ENCODE results near the gene WASHC1. TPM values are rescaled to one million over a fixed set of nuclear protein-coding genes. Genes with fewer than 3 reads are reported as not detected.
A peak's percentile ranks its signal among the peaks of the same experiment; 100 is the strongest.
"Not testable (repeated sequence)": the region's sequence is repeated elsewhere in the genome, so short reads cannot be mapped to it uniquely, and the experiment has no call there.

Gene WASHC1, protein sequence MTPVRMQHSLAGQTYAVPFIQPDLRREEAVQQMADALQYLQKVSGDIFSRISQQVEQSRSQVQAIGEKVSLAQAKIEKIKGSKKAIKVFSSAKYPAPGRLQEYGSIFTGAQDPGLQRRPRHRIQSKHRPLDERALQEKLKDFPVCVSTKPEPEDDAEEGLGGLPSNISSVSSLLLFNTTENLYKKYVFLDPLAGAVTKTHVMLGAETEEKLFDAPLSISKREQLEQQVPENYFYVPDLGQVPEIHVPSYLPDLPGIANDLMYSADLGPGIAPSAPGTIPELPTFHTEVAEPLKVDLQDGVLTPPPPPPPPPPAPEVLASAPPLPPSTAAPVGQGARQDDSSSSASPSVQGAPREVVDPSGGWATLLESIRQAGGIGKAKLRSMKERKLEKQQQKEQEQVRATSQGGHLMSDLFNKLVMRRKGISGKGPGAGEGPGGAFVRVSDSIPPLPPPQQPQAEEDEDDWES
- 10 to 100 TPM; 17.1 to 41.9 (median 24.9) TPM for total RNA-seq
- 1 to 10 TPM; 1.4 to 1.5 TPM for polyA plus RNA-seq
- 15.3 reads per million, percentile 45 among the genes with 10 or more reads in this experiment for total RNA-seq

DNA sequence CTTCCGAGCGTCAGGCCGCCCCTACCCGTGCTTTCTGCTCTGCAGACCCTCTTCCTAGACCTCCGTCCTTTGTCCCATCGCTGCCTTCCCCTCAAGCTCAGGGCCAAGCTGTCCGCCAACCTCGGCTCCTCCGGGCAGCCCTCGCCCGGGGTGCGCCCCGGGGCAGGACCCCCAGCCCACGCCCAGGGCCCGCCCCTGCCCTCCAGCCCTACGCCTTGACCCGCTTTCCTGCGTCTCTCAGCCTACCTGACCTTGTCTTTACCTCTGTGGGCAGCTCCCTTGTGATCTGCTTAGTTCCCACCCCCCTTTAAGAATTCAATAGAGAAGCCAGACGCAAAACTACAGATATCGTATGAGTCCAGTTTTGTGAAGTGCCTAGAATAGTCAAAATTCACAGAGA lies at the start of gene WASHC1:
WASHC1 (minus strand) TSS at position 101 of the 400 bp plus-strand sequence. CDS start 4,457 bp downstream, outside the sequence.
- H3K27me3 ChIP-seq (ENCODE audit: control insufficient read depth in 2 of 2, insufficient read depth in 2 of 2, low read length in 2 of 2); H3K27ac ChIP-seq (ENCODE audit: low read depth, low read length); intact Hi-C loops (cut with micrococcal nuclease); POLR2A ChIA-PET; H3K27me3 Mint-ChIP-seq; ATAC-seq; CTCF ChIA-PET; H3K4me1 Mint-ChIP-seq; H3K9me3 ChIP-seq (ENCODE audit: control insufficient read depth in 2 of 3, low read length in 3 of 3); H3K36me3 Mint-ChIP-seq; DNase-seq; H3K4me1 ChIP-seq (ENCODE audit: control insufficient read depth in 2 of 2, insufficient read depth in 2 of 2, low read length in 2 of 2); H3K36me3 ChIP-seq (ENCODE audit: control insufficient read depth in 2 of 3, insufficient read depth in 3 of 3, low read length in 3 of 3); H3K4me3 ChIP-seq (ENCODE audit: low read length); H3K9me3 Mint-ChIP-seq; H3K27ac Mint-ChIP-seq: not testable (repeated sequence)
- peak within 1 kb of the TSS in 1 of 10 donors; percentile 21 for H3K4me3 Mint-ChIP-seq

DNA sequence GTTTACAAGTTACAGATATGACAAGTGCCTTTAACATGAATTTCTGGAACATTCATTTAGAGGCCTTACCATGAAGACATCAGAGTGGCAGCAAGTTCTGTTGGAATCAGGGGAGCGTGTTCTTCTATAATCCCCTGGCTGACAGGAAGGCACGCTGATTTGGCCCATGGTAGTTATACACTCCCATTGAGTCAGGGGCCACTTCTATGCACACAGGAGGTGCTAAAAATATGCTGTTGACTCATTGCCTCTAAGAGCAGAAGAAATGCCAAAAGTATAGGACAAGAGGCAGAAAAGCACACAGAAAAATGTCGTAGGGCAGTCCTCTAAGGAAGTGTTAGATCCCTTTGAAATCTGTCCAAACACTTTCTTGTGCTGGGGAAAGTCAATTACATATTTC lies 49.1 kb upstream of the WASHC1 start:
- not testable (repeated sequence) for H3K27me3 ChIP-seq (ENCODE audit: control insufficient read depth in 2 of 2, insufficient read depth in 2 of 2, low read length in 2 of 2); H3K9me3 Mint-ChIP-seq; ATAC-seq

DNA sequence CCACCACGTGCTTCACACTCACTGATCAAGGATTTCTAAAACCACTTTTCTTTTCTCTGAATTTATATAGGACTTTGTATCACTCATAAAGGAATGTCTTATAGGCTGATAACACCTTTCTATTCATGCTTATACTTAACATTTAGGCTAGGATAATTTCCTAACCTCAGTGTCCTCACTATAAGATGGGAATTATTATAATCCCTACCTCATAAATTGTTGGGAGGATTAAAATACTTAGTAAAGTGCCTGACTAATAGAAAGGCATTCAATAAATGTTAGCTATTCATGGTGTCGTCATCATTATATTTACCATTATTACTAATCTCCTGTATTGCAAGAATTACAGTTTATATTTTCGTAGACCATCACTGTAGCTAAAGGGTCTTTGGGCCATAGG lies 47.1 kb upstream of the WASHC1 start:
- H3K36me3 Mint-ChIP-seq; ATAC-seq; intact Hi-C loops (cut with micrococcal nuclease); CTCF ChIA-PET; H3K9me3 ChIP-seq (ENCODE audit: control insufficient read depth in 2 of 3, low read length in 3 of 3); H3K27me3 ChIP-seq (ENCODE audit: control insufficient read depth in 2 of 2, insufficient read depth in 2 of 2, low read length in 2 of 2); H3K4me1 ChIP-seq (ENCODE audit: control insufficient read depth in 2 of 2, insufficient read depth in 2 of 2, low read length in 2 of 2); H3K27ac Mint-ChIP-seq; POLR2A ChIA-PET; DNase-seq; H3K4me3 Mint-ChIP-seq; H3K36me3 ChIP-seq (ENCODE audit: control insufficient read depth in 2 of 3, insufficient read depth in 3 of 3, low read length in 3 of 3); H3K9me3 Mint-ChIP-seq; H3K4me3 ChIP-seq (ENCODE audit: low read length); H3K27ac ChIP-seq (ENCODE audit: low read depth, low read length): not testable (repeated sequence)
- Mint-ChIP-seq H3K4me1 (peaks cover 0 to 10% (median 4%) of the 10 kb centered on the region in 7 donors), H3K27me3 (peaks cover 0 to 37% (median 15%) of the 10 kb centered on the region in 5 donors)

More for the DNA sequence above, 49.1 kb upstream of the WASHC1 start:
- intact Hi-C loops (cut with micrococcal nuclease); DNase-seq; H3K36me3 Mint-ChIP-seq; H3K27ac Mint-ChIP-seq; H3K36me3 ChIP-seq (ENCODE audit: control insufficient read depth in 2 of 3, insufficient read depth in 3 of 3, low read length in 3 of 3); H3K4me1 ChIP-seq (ENCODE audit: control insufficient read depth in 2 of 2, insufficient read depth in 2 of 2, low read length in 2 of 2); POLR2A ChIA-PET; CTCF ChIA-PET; H3K4me3 Mint-ChIP-seq; H3K4me1 Mint-ChIP-seq; H3K9me3 ChIP-seq (ENCODE audit: control insufficient read depth in 2 of 3, low read length in 3 of 3); H3K4me3 ChIP-seq (ENCODE audit: low read length); H3K27ac ChIP-seq (ENCODE audit: low read depth, low read length): not testable (repeated sequence)
- H3K27me3 Mint-ChIP-seq: peaks cover 0 to 38% (median 10%) of the 10 kb centered on the region in 5 donors

DNA sequence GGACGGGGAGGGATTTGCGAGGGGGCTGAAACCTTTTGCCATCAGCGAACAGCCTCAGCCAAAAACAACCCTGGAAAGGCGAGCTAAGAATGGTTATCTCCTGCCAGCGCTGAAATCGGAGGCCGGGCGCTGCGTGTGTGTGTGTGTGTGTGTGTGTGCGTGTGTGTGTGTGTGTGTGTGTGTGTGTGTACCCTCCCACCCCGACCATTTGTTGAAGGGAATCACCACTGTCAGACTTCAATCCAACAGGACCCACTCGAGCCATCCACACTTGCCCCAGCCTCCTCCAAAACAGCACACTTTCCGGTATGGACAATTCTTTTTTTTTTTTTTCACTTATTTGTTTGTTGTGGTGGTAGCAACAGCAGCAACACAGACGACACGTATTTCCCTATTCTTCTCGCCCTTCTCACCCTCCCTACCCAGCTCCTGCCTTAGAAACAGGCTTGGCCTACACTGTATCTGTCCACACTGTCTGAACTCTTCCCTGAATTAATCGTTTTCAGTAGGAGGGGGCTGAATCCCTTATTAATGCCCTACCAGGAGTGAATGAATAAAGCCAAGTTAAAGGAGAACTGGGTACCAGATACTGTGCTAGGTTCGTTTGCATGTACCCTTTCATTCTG lies 44.8 kb upstream of the WASHC1 start:
- H3K4me3 Mint-ChIP-seq: peak overlapping the region in 9 of 10 donors; percentile 59 to 81 (median 73)
- H3K36me3 Mint-ChIP-seq; H3K27me3 ChIP-seq (ENCODE audit: control insufficient read depth in 2 of 2, insufficient read depth in 2 of 2, low read length in 2 of 2); H3K4me1 ChIP-seq (ENCODE audit: control insufficient read depth in 2 of 2, insufficient read depth in 2 of 2, low read length in 2 of 2); intact Hi-C loops (cut with micrococcal nuclease); H3K27ac ChIP-seq (ENCODE audit: low read depth, low read length); H3K27ac Mint-ChIP-seq; POLR2A ChIA-PET; ATAC-seq; H3K36me3 ChIP-seq (ENCODE audit: control insufficient read depth in 2 of 3, insufficient read depth in 3 of 3, low read length in 3 of 3); H3K9me3 ChIP-seq (ENCODE audit: control insufficient read depth in 2 of 3, low read length in 3 of 3); DNase-seq; H3K4me3 ChIP-seq (ENCODE audit: low read length); H3K9me3 Mint-ChIP-seq; CTCF ChIA-PET: not testable (repeated sequence)
- H3K4me1 Mint-ChIP-seq: peaks cover 0 to 10% (median 4%) of the 10 kb centered on the region in 7 donors
- peaks cover 0 to 33% (median 10%) of the 10 kb centered on the region in 5 donors for H3K27me3 Mint-ChIP-seq

DNA sequence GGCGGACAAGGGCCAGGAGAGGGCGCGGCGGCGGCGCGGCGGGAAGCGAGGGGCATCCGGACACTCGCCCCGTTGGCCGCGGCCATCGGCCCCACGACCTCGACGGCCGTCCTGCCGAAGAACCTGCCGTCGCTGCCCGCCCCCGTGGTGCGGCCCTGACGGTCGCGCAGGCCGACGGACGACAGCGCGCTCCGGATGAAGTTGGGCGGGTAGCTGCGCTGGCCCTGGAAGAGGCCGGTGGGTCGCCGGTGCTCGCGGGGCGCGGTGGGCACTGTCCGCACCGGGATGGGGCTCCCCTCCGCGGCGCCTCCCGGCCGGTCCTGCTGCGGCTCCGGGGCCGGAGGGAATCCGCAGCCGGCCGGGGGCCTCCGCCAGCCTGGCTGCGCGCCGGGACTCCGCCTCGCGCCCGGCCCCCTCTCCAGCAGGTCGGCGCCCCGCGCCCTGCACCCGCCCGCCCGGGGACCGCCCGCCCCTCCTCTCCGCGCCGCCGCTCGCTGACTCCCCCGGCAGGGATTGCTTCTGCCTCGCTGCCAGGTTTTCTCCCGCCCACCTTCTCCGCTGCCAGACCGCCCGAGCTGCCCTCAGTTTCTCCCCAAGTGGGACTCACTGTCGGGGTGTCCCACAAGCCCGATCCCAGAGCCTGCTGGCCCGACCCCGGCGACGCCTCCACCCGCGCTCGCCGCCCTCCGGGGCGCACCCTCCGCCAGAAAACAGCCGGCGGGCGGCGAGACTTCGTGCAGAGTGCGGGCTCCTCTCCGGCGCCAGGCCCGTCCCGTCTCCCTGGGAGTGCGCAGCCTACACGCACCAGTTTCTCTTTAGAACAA lies 44.0 kb upstream of the WASHC1 start:
- H3K9me3 ChIP-seq (ENCODE audit: control insufficient read depth in 2 of 3, low read length in 3 of 3); H3K36me3 ChIP-seq (ENCODE audit: control insufficient read depth in 2 of 3, insufficient read depth in 3 of 3, low read length in 3 of 3); H3K4me3 ChIP-seq (ENCODE audit: low read length); H3K36me3 Mint-ChIP-seq; H3K4me1 ChIP-seq (ENCODE audit: control insufficient read depth in 2 of 2, insufficient read depth in 2 of 2, low read length in 2 of 2); POLR2A ChIA-PET; H3K27me3 ChIP-seq (ENCODE audit: control insufficient read depth in 2 of 2, insufficient read depth in 2 of 2, low read length in 2 of 2); CTCF ChIA-PET; H3K9me3 Mint-ChIP-seq; H3K27ac ChIP-seq (ENCODE audit: low read depth, low read length); intact Hi-C loops (cut with micrococcal nuclease): not testable (repeated sequence)
- Mint-ChIP-seq H3K27me3 (peaks cover 0 to 31% (median 10%) of the 10 kb centered on the region in 5 donors), H3K4me3 (peak overlapping the region in 8 of 10 donors; percentile 27 to 85 (median 65)), H3K27ac (peak overlapping the region in 1 of 9 donors; percentile 38), H3K4me1 (peaks cover 0 to 10% (median 4%) of the 10 kb centered on the region in 7 donors)
- peak in 7 of 9 donors; percentile 4 to 35 (median 8) for DNase-seq
- peak; percentile 63 for ATAC-seq

DNA sequence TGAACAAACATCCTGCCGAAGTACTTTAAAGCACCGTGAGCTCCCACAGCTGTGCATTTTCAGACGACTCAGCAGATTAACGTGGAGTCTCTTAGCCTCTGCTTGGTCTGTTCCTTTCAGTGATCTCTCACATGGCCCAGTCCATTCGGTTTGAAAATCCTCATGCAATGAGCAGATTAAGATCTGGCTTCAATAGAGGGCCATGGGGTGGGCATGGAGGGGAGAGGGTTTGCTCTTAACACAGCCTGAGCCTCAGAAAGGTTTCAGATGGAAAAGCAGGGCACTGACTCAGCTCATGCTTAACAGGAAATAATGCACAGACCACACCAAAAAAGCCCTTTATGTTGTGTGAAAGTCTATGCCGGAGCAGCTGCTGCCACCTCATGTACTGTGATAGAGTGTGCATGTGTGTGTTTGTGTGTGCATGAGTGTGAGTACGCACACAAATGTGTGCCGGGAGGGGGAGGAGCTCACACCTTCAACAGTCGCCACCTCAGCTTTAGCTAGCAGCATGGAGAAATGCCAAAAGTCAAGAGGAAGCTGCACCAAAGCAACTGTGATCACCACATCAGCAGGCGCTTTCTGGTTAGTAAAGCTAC lies 33.9 kb upstream of the WASHC1 start:
- H3K36me3 Mint-ChIP-seq; H3K9me3 Mint-ChIP-seq; CTCF ChIA-PET; H3K4me3 ChIP-seq (ENCODE audit: low read length); H3K27ac ChIP-seq (ENCODE audit: low read depth, low read length); H3K4me1 ChIP-seq (ENCODE audit: control insufficient read depth in 2 of 2, insufficient read depth in 2 of 2, low read length in 2 of 2); H3K36me3 ChIP-seq (ENCODE audit: control insufficient read depth in 2 of 3, insufficient read depth in 3 of 3, low read length in 3 of 3); POLR2A ChIA-PET; intact Hi-C loops (cut with micrococcal nuclease); H3K9me3 ChIP-seq (ENCODE audit: control insufficient read depth in 2 of 3, low read length in 3 of 3); H3K27me3 ChIP-seq (ENCODE audit: control insufficient read depth in 2 of 2, insufficient read depth in 2 of 2, low read length in 2 of 2): not testable (repeated sequence)
- peaks cover 0 to 14% (median 8%) of the 10 kb centered on the region in 7 donors for H3K4me1 Mint-ChIP-seq
- peak overlapping the region in 5 of 9 donors; percentile 51 to 78 (median 69) for H3K27ac Mint-ChIP-seq
- H3K4me3 Mint-ChIP-seq: peak overlapping the region in 8 of 10 donors; percentile 32 to 80 (median 66)
- ATAC-seq: peak; percentile 95
- peaks cover 0 to 10% (median 0%) of the 10 kb centered on the region in 5 donors for H3K27me3 Mint-ChIP-seq
- DNase-seq: peak in 8 of 9 donors; percentile 39 to 75 (median 56)
